HepG2 (cell line): ENCODE data around the gene COG5. TPM values are rescaled to one million over a fixed set of nuclear protein-coding genes. Genes with fewer than 3 reads are reported as not detected.

Experiments used
- ATAC-seq: fragments of 200-7000 bp; cut with Tn5 transposase; 3 replicates; pipeline ENCODE4 v1.9.1; 2020; ENCODE audit warnings: mild to moderate bottlenecking, moderate library complexity
- BruUV-seq: library from RNA; stranded (reverse); fragments of 400-500 nt; replicated peaks from 2 replicates; lab custom pipeline; 2021; lab: Mats Ljungman, UMichigan
- CTCF ChIA-PET: fragments of 300-600 bp; formaldehyde crosslinking; extraction: SDS; loops from one replicate; lab custom pipeline; 2021; ENCODE audit warnings: low total read pairs, inconsistent platforms, low intra/inter-chr PET ratio; lab: Yijun Ruan, JAX
- POLR2A ChIA-PET: fragments of 350-600 bp; sonication (Branson Sonifier 250); formaldehyde crosslinking; loops from one replicate; lab custom pipeline; 2020; ENCODE audit warnings: antibody characterized with exemption, inconsistent platforms; lab: Yijun Ruan, JAX
- DNase-seq: peaks from one replicate; pipeline ENCODE4 v3.0.0-alpha.2; 2015; ENCODE audit warnings: low spot score
- FAIRE-seq: peaks from 3 replicates; lab custom pipeline; 2011; peaks lifted over from hg19 to GRCh38; lab: Jason Lieb, UNC
- H2AFZ ChIP-seq: one replicate; pipeline ENCODE4 v1.6.1; 2011; ENCODE audit warnings: low read length, inconsistent platforms
- H3K27ac ChIP-seq: fragments of 300-600 bp; 3 replicates; pipeline ENCODE4 v1.8.0; 2011; ENCODE audit warnings: mixed run types, mild to moderate bottlenecking, mixed read lengths, low read length, inconsistent platforms; ENCODE audit not compliant: insufficient read depth; ENCODE audit errors: extremely low read length
- H3K27me3 ChIP-seq, 2 experiments: fragments of 200-600 bp in 1 of 2; 2 replicates in 1 of 2; 3 replicates in 1 of 2; pipeline versions ENCODE4 v1.6.0 to v1.8.0; 2011; ENCODE audit warnings: low read length in 2 of 2, mild to moderate bottlenecking in 2 of 2, moderate library complexity in 2 of 2, inconsistent platforms in 1 of 2; ENCODE audit not compliant: insufficient read depth in 2 of 2, control insufficient read depth in 1 of 2
- H3K36me3 ChIP-seq, 2 experiments: fragments of 200-600 bp in 1 of 2; replicated peaks in 1 of 2; 2 replicates in 1 of 2; 3 replicates in 1 of 2; pipeline versions ENCODE4 v1.5.1 to v1.8.0; 2011; ENCODE audit warnings: low read length in 2 of 2, inconsistent platforms in 1 of 2; ENCODE audit not compliant: insufficient read depth in 2 of 2, control insufficient read depth in 1 of 2
- H3K4me1 ChIP-seq: 2 replicates; pipeline ENCODE4 v1.5.1; 2012; ENCODE audit warnings: low read length, inconsistent platforms; ENCODE audit not compliant: insufficient read depth
- H3K4me2 ChIP-seq: 2 replicates; pipeline ENCODE4 v1.6.0; 2011; ENCODE audit warnings: low read depth, low read length, inconsistent platforms
- H3K4me3 ChIP-seq, 3 experiments: fragments of 200-600 bp in 1 of 3; sonication (generic), shearing (Covaris generic) in 1 of 3; replicated peaks in 1 of 3; 2 replicates each; pipeline ENCODE4 v1.5.1; 2011 to 2016; ENCODE audit warnings: low read length in 3 of 3, inconsistent platforms in 2 of 3, low read depth in 2 of 3, mild to moderate bottlenecking in 2 of 3, control low read depth in 1 of 3, mixed read lengths in 1 of 3; ENCODE audit not compliant: insufficient read depth in 1 of 3
- H3K79me2 ChIP-seq: one replicate; pipeline ENCODE4 v1.6.1; 2011; ENCODE audit warnings: low read length, inconsistent platforms; ENCODE audit not compliant: insufficient read depth
- H3K9ac ChIP-seq: 2 replicates; pipeline ENCODE4 v1.6.0; 2011; ENCODE audit warnings: mild to moderate bottlenecking, low read depth, low read length, inconsistent platforms; ENCODE audit not compliant: insufficient read depth
- H3K9me3 ChIP-seq: 2 replicates; pipeline ENCODE4 v1.5.1; 2012; ENCODE audit warnings: mild to moderate bottlenecking, low read length
- H4K20me1 ChIP-seq: 2 replicates; pipeline ENCODE4 v1.6.0; 2011; ENCODE audit warnings: inconsistent platforms, mild to moderate bottlenecking, low read length, moderate library complexity; ENCODE audit not compliant: insufficient read depth
- FOSL2 ChIP-seq: sonication (generic); formaldehyde crosslinking; IDR thresholded peaks from 2 replicates; pipeline ENCODE4 v1.4.0; 2020; ENCODE audit warnings: missing genetic modification reagents
- FOXA1 ChIP-seq, 2 experiments: fragments of 450-650 bp in 1 of 2; sonication (generic) in 1 of 2; formaldehyde crosslinking in 1 of 2; IDR thresholded peaks; 2 replicates each; pipeline versions ENCODE4 v1.4.0 to v1.6.1; 2016 to 2020; ENCODE audit warnings: missing genetic modification reagents in 1 of 2
- NFKB2 ChIP-seq: sonication (generic); formaldehyde crosslinking; IDR thresholded peaks from 2 replicates; pipeline ENCODE4 v1.4.0; 2020; ENCODE audit warnings: missing genetic modification reagents, borderline replicate concordance
- NR2F1 ChIP-seq, 2 experiments: fragments of 450-650 bp in 1 of 2; formaldehyde crosslinking in 1 of 2; IDR thresholded peaks; 2 replicates each; pipeline versions ENCODE4 v1.5.0 to v1.6.1; 2016 to 2020; ENCODE audit warnings: mild to moderate bottlenecking in 1 of 2, missing compliant biosample characterization in 1 of 2, missing genetic modification reagents in 1 of 2, moderate library complexity in 1 of 2
- STAG1 ChIP-seq: sonication (generic); formaldehyde crosslinking; IDR thresholded peaks from 2 replicates; pipeline ENCODE4 v1.4.0; 2020; ENCODE audit warnings: missing genetic modification reagents
- TERF1 ChIP-seq: sonication (generic); formaldehyde crosslinking; IDR thresholded peaks from 2 replicates; pipeline ENCODE4 v1.8.0; 2022; ENCODE audit warnings: mild to moderate bottlenecking, missing genetic modification reagents, moderate library complexity
- XRCC5 ChIP-seq: fragments of 200-400 bp; formaldehyde crosslinking; optimal IDR thresholded peaks from 2 replicates; pipeline ENCODE3; 2017; ENCODE audit warnings: mild to moderate bottlenecking, low read length
- ZFP1 ChIP-seq: IDR thresholded peaks from 2 replicates; pipeline ENCODE4 v1.6.1; 2016
- ZNF512 ChIP-seq: sonication (generic); formaldehyde crosslinking; IDR thresholded peaks from 2 replicates; pipeline ENCODE4 v1.4.0; 2020; ENCODE audit warnings: mild to moderate bottlenecking, missing genetic modification reagents
- ZXDC ChIP-seq: sonication (generic); formaldehyde crosslinking; IDR thresholded peaks from 2 replicates; pipeline ENCODE4 v1.5.0; 2020; ENCODE audit warnings: mild to moderate bottlenecking, missing genetic modification reagents
- WGBS: methylation state at CpG from one replicate; pipeline ENCODE4 v1.1.6; 2017; ENCODE audit warnings: low lambda C conversion rate; 5-methylcytosine and 5-hydroxymethylcytosine counted together
- in situ Hi-C: cut with HindIII; loops from 2 replicates; pipeline ENCODE4 v1.10.0; 2017; ENCODE audit warnings: low pct_unique_long_range_greater_than_20kb; ENCODE audit not compliant: extremely low pct_ligation_motif_present
- intact Hi-C: fragments of 100-400 bp; cut with micrococcal nuclease; formaldehyde crosslinking; loops from one replicate; pipeline ENCODE4 v1.10.0; 2022; ENCODE audit not compliant: unreplicated experiment
- polyA plus RNA-seq, 8 experiments: library from polyadenylated mRNA; depleted of rRNA in 3 of 8; stranded (reverse) in 7 of 8; unstranded in 1 of 8; fragments of >200 nt; fragmentation: Illumina TruSeq in 4 of 8; extraction: Trizol in 4 of 8; gene quantifications; 2 replicates each; pipeline versions ENCODE4 v1.2.1 to v1.2.3, GENCODE V29; 2011 to 2016; ENCODE audit warnings: low read depth in 4 of 8, missing spikeins in 1 of 8, mixed read lengths in 1 of 8; ENCODE audit not compliant: insufficient read depth in 1 of 8
- total RNA-seq, 5 experiments: library from RNA; depleted of rRNA; stranded (reverse); fragments of >200 nt; fragmentation: Illumina TruSeq; extraction: Trizol; gene quantifications; 2 replicates each; pipeline ENCODE4 v1.2.3, GENCODE V29; 2016; ENCODE audit warnings: low read depth in 1 of 5

The COG5 gene
- total and polyA plus RNA-seq, 2 of the 13 experiments (the other 11 are each of a cell fraction or from before 2014, with no cell fraction given), result 20.4 to 31.3 TPM

DNA sequence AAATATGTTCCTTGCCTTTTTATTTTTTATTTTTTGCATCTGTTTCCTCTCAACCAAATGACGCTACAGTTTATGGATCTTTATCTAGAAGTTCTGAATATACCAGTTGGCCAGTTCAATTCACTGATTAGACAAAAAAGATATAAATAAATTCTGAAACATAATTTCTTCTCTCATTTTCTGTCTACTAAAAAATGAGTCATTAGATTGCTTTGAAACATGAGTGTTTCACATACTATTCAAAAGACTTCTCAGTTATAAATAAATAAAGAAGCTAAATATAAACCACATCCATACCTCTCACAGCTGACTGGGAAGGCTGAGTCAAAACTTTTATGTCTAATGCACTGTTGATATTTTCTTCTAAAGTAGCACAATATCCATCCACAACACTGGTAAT, 191.4 kb downstream of the COG5 start:
- Histone ChIP-seq H3K4me3 (no peak overlapping the region), H2AFZ (no peak overlapping the region), H3K9me3 (no peaks in the 10 kb centered on the region), H3K9ac (no peak overlapping the region), H3K27ac (no peak overlapping the region), H3K4me1 (no peaks in the 10 kb centered on the region), H3K36me3 (no peaks in the 10 kb centered on the region), H4K20me1 (no peaks in the 10 kb centered on the region), H3K79me2 (no peaks in the 10 kb centered on the region), H3K4me2 (no peak overlapping the region), H3K27me3 (no peaks in the 10 kb centered on the region)
- TF ChIP-seq NR2F1 (CRISPR knock-in tag; IDR thresholded peaks at IDR 0.05) (no peak), ZNF512 (CRISPR knock-in tag) (no peak), FOSL2 (CRISPR knock-in tag) (no peak), ZFP1 (CRISPR knock-in tag) (no peak), XRCC5 (no peak), STAG1 (no peak), ZXDC (no peak), TERF1 (CRISPR knock-in tag) (no peak), FOXA1 (IDR thresholded peaks at IDR 0.05) (no peak), FOXA1 (CRISPR knock-in tag; IDR thresholded peaks at IDR 0.05) (no peak), NFKB2 (CRISPR knock-in tag) (no peak)
- ChIA-PET CTCF (no interaction called here), POLR2A (no interaction called here)
- DNase-seq (no peak), ATAC-seq (no peak), FAIRE-seq (no peak)
- in situ Hi-C loops (no loop called here), intact Hi-C loops (no loop called here)
- WGBS, result 98% methylated on average over 1 of the region's 1 CpG
- BruUV-seq, result no TSS peak
